ENCODE results near the gene EMID1.

DNA sequence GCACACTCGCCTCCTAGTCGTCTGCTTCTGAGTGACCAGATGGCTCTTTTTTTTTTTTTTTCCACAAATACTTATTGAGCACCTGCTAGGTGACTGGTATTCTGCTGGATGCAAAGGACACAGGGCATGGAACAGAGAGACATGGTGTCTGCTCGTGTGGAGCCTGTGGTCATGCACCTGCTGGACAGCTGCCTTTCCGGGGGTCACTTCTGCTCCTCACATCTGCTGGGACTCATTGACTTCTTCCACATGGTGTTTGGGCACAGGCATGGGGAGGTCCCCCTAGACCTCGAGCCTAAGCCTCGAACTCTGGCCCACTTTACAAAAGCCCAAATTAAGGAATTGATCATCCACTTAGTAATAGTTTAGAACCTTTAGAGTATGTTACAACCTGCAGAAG is 39.5 kb upstream of the EMID1 start:
- TF ChIP-seq, protein P1, sequence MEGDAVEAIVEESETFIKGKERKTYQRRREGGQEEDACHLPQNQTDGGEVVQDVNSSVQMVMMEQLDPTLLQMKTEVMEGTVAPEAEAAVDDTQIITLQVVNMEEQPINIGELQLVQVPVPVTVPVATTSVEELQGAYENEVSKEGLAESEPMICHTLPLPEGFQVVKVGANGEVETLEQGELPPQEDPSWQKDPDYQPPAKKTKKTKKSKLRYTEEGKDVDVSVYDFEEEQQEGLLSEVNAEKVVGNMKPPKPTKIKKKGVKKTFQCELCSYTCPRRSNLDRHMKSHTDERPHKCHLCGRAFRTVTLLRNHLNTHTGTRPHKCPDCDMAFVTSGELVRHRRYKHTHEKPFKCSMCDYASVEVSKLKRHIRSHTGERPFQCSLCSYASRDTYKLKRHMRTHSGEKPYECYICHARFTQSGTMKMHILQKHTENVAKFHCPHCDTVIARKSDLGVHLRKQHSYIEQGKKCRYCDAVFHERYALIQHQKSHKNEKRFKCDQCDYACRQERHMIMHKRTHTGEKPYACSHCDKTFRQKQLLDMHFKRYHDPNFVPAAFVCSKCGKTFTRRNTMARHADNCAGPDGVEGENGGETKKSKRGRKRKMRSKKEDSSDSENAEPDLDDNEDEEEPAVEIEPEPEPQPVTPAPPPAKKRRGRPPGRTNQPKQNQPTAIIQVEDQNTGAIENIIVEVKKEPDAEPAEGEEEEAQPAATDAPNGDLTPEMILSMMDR (IDR thresholded peaks at IDR 0.05): no peak
- TF ChIP-seq POLR2A (IDR thresholded peaks at IDR 0.05): no peak
- TF ChIP-seq POLR2AphosphoS5 (IDR thresholded peaks at IDR 0.05): no peak
